ENCODE data around the gene SMG6. TPM values are rescaled to one million over a fixed set of nuclear protein-coding genes. Genes with fewer than 3 reads are reported as not detected.
A peak's percentile ranks its signal among the peaks of the same experiment; 100 is the strongest.

Gene SMG6
- total and polyA plus RNA-seq, 2 experiments from 2014 or later: 11.9 to 19.9 TPM

GRCh38 chr17:2064520-2064971 is 239.0 kb downstream of the SMG6 start:
- H3K27me3 ChIP-seq: peaks cover 13% of the 10 kb centered on the region
- H2AFZ ChIP-seq: no peak overlapping the region
- H3K4me1 ChIP-seq (ENCODE audit: insufficient read depth): peaks cover 56% of the 10 kb centered on the region
- H3K4me3 ChIP-seq: no peak overlapping the region
- no peak overlapping the region for H3K27ac ChIP-seq
- TF ChIP-seq EZH2 (IDR thresholded peaks at IDR 0.05; ENCODE audit: borderline replicate concordance) (no peak), EZH2phosphoT487 (IDR thresholded peaks at IDR 0.05; ENCODE audit: low read depth, severe bottlenecking, unreplicated experiment) (no peak), CTCF (IDR thresholded peaks at IDR 0.05; ENCODE audit: poor library complexity) (no peak)
- H3K4me2 ChIP-seq: no peak overlapping the region
- no peak for DNase-seq (ENCODE audit: low spot score)
- H3K79me2 ChIP-seq: no peaks in the 10 kb centered on the region
- H4K20me1 ChIP-seq (ENCODE audit: insufficient read depth, poor library complexity, severe bottlenecking): no peaks in the 10 kb centered on the region
- no peaks in the 10 kb centered on the region for H3K36me3 ChIP-seq (replicated peaks; ENCODE audit: insufficient read depth, low read depth)
- H3K9me3 ChIP-seq (ENCODE audit: low read depth): no peaks in the 10 kb centered on the region
- no peaks in the 10 kb centered on the region for H3K9me2 ChIP-seq (replicated peaks; ENCODE audit: insufficient read depth)
- 96% methylated on average over 6 of the region's 6 CpGs for WGBS (ENCODE audit: low lambda C conversion rate, missing lambda C conversion rate)

- H3K36me3 ChIP-seq (replicated peaks; ENCODE audit: insufficient read depth, low read depth): no peaks in the 10 kb centered on the region
- H3K4me2 ChIP-seq: no peak overlapping the region
- H3K4me1 ChIP-seq (ENCODE audit: insufficient read depth): peaks cover 53% of the 10 kb centered on the region
Observed at GRCh38 chr17:2064147-2064489, 239.5 kb downstream of the SMG6 start.

GRCh38 chr17:2063261-2064146 is 240.1 kb downstream of the SMG6 start:
- WGBS (ENCODE audit: low lambda C conversion rate, missing lambda C conversion rate): 77% methylated on average over 16 of the region's 16 CpGs

More at GRCh38 chr17:2064147-2064489, 239.5 kb downstream of the SMG6 start:
- Histone ChIP-seq H3K79me2 (no peaks in the 10 kb centered on the region), H2AFZ (no peak overlapping the region), H3K4me3 (no peak overlapping the region), H3K9me2 (replicated peaks; ENCODE audit: insufficient read depth) (no peaks in the 10 kb centered on the region), H4K20me1 (ENCODE audit: insufficient read depth, poor library complexity, severe bottlenecking) (no peaks in the 10 kb centered on the region), H3K27ac (peak overlapping the region; percentile 87), H3K27me3 (peaks cover 17% of the 10 kb centered on the region), H3K9me3 (ENCODE audit: low read depth) (no peaks in the 10 kb centered on the region)
- 82% methylated on average over 5 of the region's 5 CpGs for WGBS (ENCODE audit: low lambda C conversion rate, missing lambda C conversion rate)
- no peak for DNase-seq (ENCODE audit: low spot score)
- TF ChIP-seq CTCF (IDR thresholded peaks at IDR 0.05; ENCODE audit: poor library complexity) (no peak), EZH2phosphoT487 (IDR thresholded peaks at IDR 0.05; ENCODE audit: low read depth, severe bottlenecking, unreplicated experiment) (no peak), EZH2 (IDR thresholded peaks at IDR 0.05; ENCODE audit: borderline replicate concordance) (no peak)

More at GRCh38 chr17:2063261-2064146, 240.1 kb downstream of the SMG6 start:
- peaks cover 47% of the 10 kb centered on the region for H3K4me1 ChIP-seq (ENCODE audit: insufficient read depth)
- H3K4me3 ChIP-seq: no peak overlapping the region
- H3K9me2 ChIP-seq (replicated peaks; ENCODE audit: insufficient read depth): no peaks in the 10 kb centered on the region
- no peak for TF ChIP-seq CTCF (IDR thresholded peaks at IDR 0.05; ENCODE audit: poor library complexity)
- H3K27me3 ChIP-seq: peaks cover 23% of the 10 kb centered on the region
- H2AFZ ChIP-seq: no peak overlapping the region
- H3K79me2 ChIP-seq: no peaks in the 10 kb centered on the region
- peak overlapping the region; percentile 87 for H3K27ac ChIP-seq
- H3K4me2 ChIP-seq: no peak overlapping the region
- no peaks in the 10 kb centered on the region for H3K36me3 ChIP-seq (replicated peaks; ENCODE audit: insufficient read depth, low read depth)
- no peak for DNase-seq (ENCODE audit: low spot score)
- no peaks in the 10 kb centered on the region for H3K9me3 ChIP-seq (ENCODE audit: low read depth)
- no peaks in the 10 kb centered on the region for H4K20me1 ChIP-seq (ENCODE audit: insufficient read depth, poor library complexity, severe bottlenecking)

Data from hepatocyte (in vitro differentiated cells).